ENCODE data around the gene BASP1. TPM values are rescaled to one million over a fixed set of nuclear protein-coding genes. Genes with fewer than 3 reads are reported as not detected.

The BASP1 gene
- total RNA-seq, 4 donors from 2014 or later: 10.1 to 29.6 (median 23.0) TPM

DNA sequence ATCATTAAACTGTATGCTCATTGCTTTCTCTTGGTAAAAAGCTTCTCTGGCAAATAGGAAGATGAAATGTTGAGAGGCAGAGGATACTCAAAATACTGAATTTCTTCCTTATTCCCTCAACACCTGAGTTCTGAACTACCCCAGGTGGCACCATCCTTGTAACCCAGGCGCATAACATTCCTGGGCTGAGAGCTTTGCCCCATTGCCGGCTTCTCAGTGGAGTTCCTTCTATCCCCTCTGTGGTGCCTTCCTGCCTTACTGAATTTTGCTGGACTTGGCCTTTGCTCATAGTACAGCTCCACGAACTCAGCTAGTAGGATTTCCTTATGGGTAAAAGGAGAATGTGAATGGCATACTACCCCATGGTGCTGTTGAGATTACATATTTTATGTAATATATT, 54.7 kb downstream of the BASP1 start:
- H3K27ac ChIP-seq: no peak overlapping the region
- H3K36me3 ChIP-seq: no peaks in the 10 kb centered on the region
- no peak for TF ChIP-seq POLR2A (IDR thresholded peaks at IDR 0.05)
- TF ChIP-seq, protein P1, sequence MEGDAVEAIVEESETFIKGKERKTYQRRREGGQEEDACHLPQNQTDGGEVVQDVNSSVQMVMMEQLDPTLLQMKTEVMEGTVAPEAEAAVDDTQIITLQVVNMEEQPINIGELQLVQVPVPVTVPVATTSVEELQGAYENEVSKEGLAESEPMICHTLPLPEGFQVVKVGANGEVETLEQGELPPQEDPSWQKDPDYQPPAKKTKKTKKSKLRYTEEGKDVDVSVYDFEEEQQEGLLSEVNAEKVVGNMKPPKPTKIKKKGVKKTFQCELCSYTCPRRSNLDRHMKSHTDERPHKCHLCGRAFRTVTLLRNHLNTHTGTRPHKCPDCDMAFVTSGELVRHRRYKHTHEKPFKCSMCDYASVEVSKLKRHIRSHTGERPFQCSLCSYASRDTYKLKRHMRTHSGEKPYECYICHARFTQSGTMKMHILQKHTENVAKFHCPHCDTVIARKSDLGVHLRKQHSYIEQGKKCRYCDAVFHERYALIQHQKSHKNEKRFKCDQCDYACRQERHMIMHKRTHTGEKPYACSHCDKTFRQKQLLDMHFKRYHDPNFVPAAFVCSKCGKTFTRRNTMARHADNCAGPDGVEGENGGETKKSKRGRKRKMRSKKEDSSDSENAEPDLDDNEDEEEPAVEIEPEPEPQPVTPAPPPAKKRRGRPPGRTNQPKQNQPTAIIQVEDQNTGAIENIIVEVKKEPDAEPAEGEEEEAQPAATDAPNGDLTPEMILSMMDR (IDR thresholded peaks at IDR 0.05): no peak
- H3K4me1 ChIP-seq: no peaks in the 10 kb centered on the region
- 90 to 92% methylated on average over 3 of the region's 3 CpGs for WGBS, 2 donors
- H3K4me3 ChIP-seq (replicated peaks in 1 of 3): no peak overlapping the region
- intact Hi-C loops (cut with DNase I): no loop called here
- H3K9me3 ChIP-seq: no peaks in the 10 kb centered on the region
- no peak for DNase-seq
- H3K27me3 ChIP-seq: no peaks in the 10 kb centered on the region

DNA sequence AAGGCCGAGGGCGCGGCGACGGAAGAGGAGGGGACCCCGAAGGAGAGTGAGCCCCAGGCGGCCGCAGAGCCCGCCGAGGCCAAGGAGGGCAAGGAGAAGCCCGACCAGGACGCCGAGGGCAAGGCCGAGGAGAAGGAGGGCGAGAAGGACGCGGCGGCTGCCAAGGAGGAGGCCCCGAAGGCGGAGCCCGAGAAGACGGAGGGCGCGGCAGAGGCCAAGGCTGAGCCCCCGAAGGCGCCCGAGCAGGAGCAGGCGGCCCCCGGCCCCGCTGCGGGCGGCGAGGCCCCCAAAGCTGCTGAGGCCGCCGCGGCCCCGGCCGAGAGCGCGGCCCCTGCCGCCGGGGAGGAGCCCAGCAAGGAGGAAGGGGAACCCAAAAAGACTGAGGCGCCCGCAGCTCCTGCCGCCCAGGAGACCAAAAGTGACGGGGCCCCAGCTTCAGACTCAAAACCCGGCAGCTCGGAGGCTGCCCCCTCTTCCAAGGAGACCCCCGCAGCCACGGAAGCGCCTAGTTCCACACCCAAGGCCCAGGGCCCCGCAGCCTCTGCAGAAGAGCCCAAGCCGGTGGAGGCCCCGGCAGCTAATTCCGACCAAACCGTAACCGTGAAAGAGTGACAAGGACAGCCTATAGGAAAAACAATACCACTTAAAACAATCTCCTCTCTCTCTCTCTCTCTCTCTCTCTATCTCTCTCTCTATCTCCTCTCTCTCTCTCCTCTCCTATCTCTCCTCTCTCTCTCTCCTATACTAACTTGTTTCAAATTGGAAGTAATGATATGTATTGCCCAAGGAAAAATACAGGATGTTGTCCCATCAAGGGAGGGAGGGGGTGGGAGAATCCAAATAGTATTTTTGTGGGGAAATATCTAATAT, 58.1 kb downstream of the BASP1 start:
- no peak for DNase-seq
- Histone ChIP-seq H3K9me3 (no peaks in the 10 kb centered on the region), H3K4me3 (replicated peaks in 1 of 3) (no peak overlapping the region), H3K36me3 (no peaks in the 10 kb centered on the region), H3K27ac (no peak overlapping the region), H3K4me1 (no peaks in the 10 kb centered on the region), H3K27me3 (no peaks in the 10 kb centered on the region)
- intact Hi-C loops (cut with DNase I): no loop called here
- WGBS, 2 donors: 97% methylated on average over 40 to 50 of the region's 57 CpGs
- no peak for TF ChIP-seq POLR2A (IDR thresholded peaks at IDR 0.05)
- TF ChIP-seq, protein P1 (IDR thresholded peaks at IDR 0.05): no peak

DNA sequence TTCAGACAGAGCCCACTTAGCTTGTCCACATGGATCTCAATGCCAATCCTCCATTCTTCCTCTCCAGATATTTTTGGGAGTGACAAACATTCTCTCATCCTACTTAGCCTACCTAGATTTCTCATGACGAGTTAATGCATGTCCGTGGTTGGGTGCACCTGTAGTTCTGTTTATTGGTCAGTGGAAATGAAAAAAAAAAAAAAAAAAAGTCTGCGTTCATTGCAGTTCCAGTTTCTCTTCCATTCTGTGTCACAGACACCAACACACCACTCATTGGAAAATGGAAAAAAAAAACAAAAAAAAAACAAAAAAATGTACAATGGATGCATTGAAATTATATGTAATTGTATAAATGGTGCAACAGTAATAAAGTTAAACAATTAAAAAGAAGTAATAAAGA, 59.0 kb downstream of the BASP1 start:
- TF ChIP-seq, protein P1 (IDR thresholded peaks at IDR 0.05): no peak
- no peak for TF ChIP-seq POLR2A (IDR thresholded peaks at IDR 0.05)
- 87 to 92% methylated on average over 3 of the region's 3 CpGs for WGBS, 2 donors
- no peak overlapping the region for H3K27ac ChIP-seq
- no peak for DNase-seq
- no peaks in the 10 kb centered on the region for H3K36me3 ChIP-seq
- intact Hi-C loops (cut with DNase I): no loop called here
- H3K9me3 ChIP-seq: no peaks in the 10 kb centered on the region
- no peak overlapping the region for H3K4me3 ChIP-seq (replicated peaks in 1 of 3)
- H3K27me3 ChIP-seq: no peaks in the 10 kb centered on the region
- H3K4me1 ChIP-seq: no peaks in the 10 kb centered on the region

DNA sequence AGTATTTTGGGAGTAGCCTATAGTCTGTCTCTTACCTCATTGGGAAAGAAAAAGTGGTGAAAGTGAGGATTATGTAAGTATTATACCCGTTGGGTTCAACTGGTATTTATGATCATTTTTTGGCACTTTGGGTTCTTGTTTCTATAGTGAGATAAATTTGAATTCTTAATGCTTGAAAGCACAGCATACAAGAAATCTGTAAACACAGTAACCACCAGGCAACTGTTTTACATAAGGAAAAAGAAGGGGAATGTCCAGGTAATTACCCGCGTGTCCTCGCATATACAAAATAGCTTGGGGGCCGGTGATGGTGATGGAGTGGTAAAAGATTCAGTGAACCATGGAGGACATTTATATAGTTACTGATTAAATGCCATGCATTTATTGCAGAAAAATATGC, 60.5 kb downstream of the BASP1 start:
- WGBS, 2 donors: 91 to 97% methylated on average over 5 of the region's 5 CpGs
- Histone ChIP-seq H3K9me3 (no peaks in the 10 kb centered on the region), H3K4me1 (no peaks in the 10 kb centered on the region), H3K36me3 (no peaks in the 10 kb centered on the region), H3K27me3 (no peaks in the 10 kb centered on the region), H3K27ac (no peak overlapping the region), H3K4me3 (replicated peaks in 1 of 3) (no peak overlapping the region)
- TF ChIP-seq, protein P1 (IDR thresholded peaks at IDR 0.05): no peak
- no peak for TF ChIP-seq POLR2A (IDR thresholded peaks at IDR 0.05)
- DNase-seq: no peak
- intact Hi-C loops (cut with DNase I): no loop called here

DNA sequence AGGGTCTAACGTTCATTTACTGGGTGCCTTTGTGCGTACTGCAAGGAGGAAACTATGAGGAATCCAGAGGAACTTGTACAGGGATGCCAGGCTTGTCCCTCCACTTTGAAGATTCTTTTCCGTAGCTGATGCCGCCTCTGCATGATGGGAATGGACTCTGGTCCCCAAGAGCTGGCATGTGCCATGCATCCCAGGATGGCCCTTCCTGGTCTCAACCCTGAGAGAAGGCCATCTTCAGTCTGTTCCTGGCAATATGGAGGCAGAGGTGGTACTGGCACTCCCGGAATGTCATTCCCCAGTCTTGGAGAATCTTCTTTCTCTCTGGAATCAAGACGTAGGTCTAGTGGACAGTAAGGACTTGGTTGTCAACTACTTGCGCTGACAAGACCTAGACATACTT, 61.5 kb downstream of the BASP1 start:
- TF ChIP-seq, protein P1 (IDR thresholded peaks at IDR 0.05): no peak
- TF ChIP-seq POLR2A (IDR thresholded peaks at IDR 0.05): no peak
- H3K4me1 ChIP-seq: no peaks in the 10 kb centered on the region
- DNase-seq: no peak
- H3K36me3 ChIP-seq: no peaks in the 10 kb centered on the region
- WGBS, 2 donors: 84 to 92% methylated on average over 6 to 7 of the region's 7 CpGs
- intact Hi-C loops (cut with DNase I): no loop called here
- no peak overlapping the region for H3K4me3 ChIP-seq (replicated peaks in 1 of 3)
- no peak overlapping the region for H3K27ac ChIP-seq
- H3K9me3 ChIP-seq: no peaks in the 10 kb centered on the region
- no peaks in the 10 kb centered on the region for H3K27me3 ChIP-seq
